Measurements from ENCODE around the gene ADAM8.

ADAM8 gene

GRCh38 chr10:133318494-133319127, 41.9 kb upstream of the ADAM8 start:
- POLR2A ChIA-PET, result no interaction called here
- CTCF ChIA-PET, result interaction anchor here (0.6 to 3.7 kb wide), 7 partner anchors 9 to 39 kb away, joined by 3 to 20 read pairs (median 4); no protein-coding TSS in a partner anchor
- peak; percentile 80 for TF ChIP-seq CTCF (IDR thresholded peaks at IDR 0.05; ENCODE audit: control extremely low read depth, extremely low read depth, low read depth, missing control alignments)
- peak; percentile 74 for DNase-seq (ENCODE audit: extremely low spot score)

- POLR2A ChIA-PET, result no interaction called here
- CTCF ChIA-PET, result interaction anchor here (0.8 kb wide), 1 partner anchor 10 kb away, joined by 3 read pairs; no protein-coding TSS in a partner anchor
- no peak for DNase-seq (ENCODE audit: extremely low spot score)
- TF ChIP-seq CTCF (IDR thresholded peaks at IDR 0.05; ENCODE audit: control extremely low read depth, extremely low read depth, low read depth, missing control alignments), result no peak
These were observed 40.1 kb upstream of the ADAM8 start for GRCh38 chr10:133316732-133317131.

- CTCF ChIA-PET, result interaction anchor here (0.7 to 4.2 kb wide), 5 partner anchors 10 to 173 kb away, joined by 3 to 44 read pairs (median 3); no protein-coding TSS in a partner anchor
- POLR2A ChIA-PET, result no interaction called here
- TF ChIP-seq CTCF (IDR thresholded peaks at IDR 0.05; ENCODE audit: control extremely low read depth, extremely low read depth, low read depth, missing control alignments), result no peak
- no peak for DNase-seq (ENCODE audit: extremely low spot score)
These were observed 39.6 kb upstream of the ADAM8 start for GRCh38 chr10:133316266-133316665.

GRCh38 chr10:133315847-133316246, 39.2 kb upstream of the ADAM8 start:
- ChIA-PET POLR2A (no interaction called here), CTCF (interaction anchor here (0.7 to 4.2 kb wide), 9 partner anchors 8 to 182 kb away, joined by 3 to 44 read pairs (median 3); no protein-coding TSS in a partner anchor)
- no peak for DNase-seq (ENCODE audit: extremely low spot score)
- TF ChIP-seq CTCF (IDR thresholded peaks at IDR 0.05; ENCODE audit: control extremely low read depth, extremely low read depth, low read depth, missing control alignments), result no peak

- CTCF ChIA-PET, result interaction anchor here (1.0 to 4.2 kb wide), 8 partner anchors 9 to 183 kb away, joined by 3 to 44 read pairs (median 5); no protein-coding TSS in a partner anchor
- TF ChIP-seq CTCF (IDR thresholded peaks at IDR 0.05; ENCODE audit: control extremely low read depth, extremely low read depth, low read depth, missing control alignments), result no peak
- no peak for DNase-seq (ENCODE audit: extremely low spot score)
- POLR2A ChIA-PET, result interaction anchor here (0.7 kb wide), 1 partner anchor 32 kb away, joined by 5 read pairs; no protein-coding TSS in a partner anchor
These were observed 38.2 kb upstream of the ADAM8 start for GRCh38 chr10:133314911-133315310.

- DNase-seq (ENCODE audit: extremely low spot score), result no peak
- ChIA-PET POLR2A (no interaction called here), CTCF (interaction anchor here (1.0 to 4.2 kb wide), 5 partner anchors 9 to 77 kb away, joined by 3 to 44 read pairs (median 4); no protein-coding TSS in a partner anchor)
- no peak for TF ChIP-seq CTCF (IDR thresholded peaks at IDR 0.05; ENCODE audit: control extremely low read depth, extremely low read depth, low read depth, missing control alignments)
These were observed 36.5 kb upstream of the ADAM8 start for GRCh38 chr10:133313192-133313591.

Measured in GM10248 (cell line).